RWPE1 (cell line): ENCODE results near the gene SYMPK.

ENCODE experiments used
- CTCF ChIA-PET: fragments of 350-600 bp; sonication (Branson Sonifier 250); formaldehyde crosslinking; extraction: SDS; loops from one replicate; lab custom pipeline; 2021; lab: Yijun Ruan, JAX
- POLR2A ChIA-PET: fragments of 400-600 bp; formaldehyde crosslinking; extraction: SDS; loops from one replicate; lab custom pipeline; 2020; ENCODE audit warnings: antibody characterized with exemption; ENCODE audit not compliant: low non-redundant PET; lab: Yijun Ruan, JAX
- DNase-seq: peaks from one replicate; pipeline ENCODE4 v3.0.0; 2012; ENCODE audit warnings: low spot score
- H3K27ac ChIP-seq: fragments of 450-650 bp; 2 replicates; pipeline ENCODE4 v1.5.1; 2017
- CTCF ChIP-seq: fragments of 450-650 bp; conservative IDR thresholded peaks from 2 replicates; pipeline ENCODE4 v1.5.1; 2017; ENCODE audit warnings: low read depth, mild to moderate bottlenecking

Gene SYMPK

DNA sequence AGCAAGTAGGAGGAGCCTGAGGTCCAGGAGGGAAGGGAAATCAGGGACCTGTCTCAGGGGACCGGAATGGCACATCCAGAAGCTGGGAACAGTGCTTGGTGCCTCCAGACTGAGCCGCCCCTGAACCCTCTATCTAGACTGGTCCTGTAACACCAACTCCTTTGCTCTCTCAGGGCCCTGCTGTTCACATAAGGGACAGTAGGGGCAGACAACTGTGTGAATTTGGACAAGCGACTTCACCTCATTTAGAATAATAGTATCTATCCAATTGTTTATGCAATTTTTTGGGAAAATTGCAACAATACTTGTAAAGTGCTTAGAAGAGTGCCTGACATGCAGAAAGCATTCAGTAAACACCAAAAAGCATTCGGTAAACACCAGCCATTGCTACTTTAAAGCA, 14.0 kb downstream of the SYMPK start:
- CTCF ChIA-PET = interaction anchor here (0.7 kb wide), 1 partner anchor 32 kb away, joined by 3 read pairs; no protein-coding TSS in a partner anchor
- POLR2A ChIA-PET = no interaction called here
- no peak overlapping the region for H3K27ac ChIP-seq
- DNase-seq = no peak
- peak; percentile 16; the same call in 1 of the 2 replicates for TF ChIP-seq CTCF

- no peak for TF ChIP-seq CTCF
- no peak for DNase-seq
- ChIA-PET CTCF (interaction anchor here (0.6 to 1.6 kb wide), 2 partner anchors 11 to 30 kb away, joined by 3 to 4 read pairs; no protein-coding TSS in a partner anchor), POLR2A (no interaction called here)
- H3K27ac ChIP-seq = no peak overlapping the region
Measured at GRCh38 chr19:45847663-45848062, 15.3 kb downstream of the SYMPK start.

DNA sequence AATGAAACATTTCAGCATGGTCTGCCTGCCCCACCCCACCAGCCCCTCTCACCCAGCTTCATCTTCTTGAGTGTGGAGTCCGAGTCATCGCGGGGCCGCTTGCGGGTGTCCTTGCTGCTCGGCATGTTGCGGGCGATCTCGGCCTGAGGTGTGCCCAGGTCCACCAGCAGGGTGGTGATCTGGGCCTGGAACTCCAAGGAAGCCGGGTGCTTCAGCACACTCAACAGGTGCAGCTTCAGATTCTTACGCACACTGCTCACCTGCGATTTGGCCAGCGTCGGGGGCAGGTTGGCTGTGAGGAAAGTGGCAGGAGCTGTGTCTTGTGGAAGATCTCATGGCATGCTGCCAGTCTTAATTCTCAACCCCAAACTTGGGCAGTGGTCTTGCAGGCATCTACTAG, 20.7 kb downstream of the SYMPK start:
- CTCF ChIA-PET = interaction anchor here (1.0 kb wide), 1 partner anchor 186 kb away, joined by 3 read pairs; no protein-coding TSS in a partner anchor
- POLR2A ChIA-PET = no interaction called here
- no peak for TF ChIP-seq CTCF
- H3K27ac ChIP-seq = no peak overlapping the region
- no peak for DNase-seq

- peak overlapping the region; percentile 13; the same call in 1 of the 2 replicates for H3K27ac ChIP-seq
- CTCF ChIA-PET = interaction anchor here (0.6 to 1.0 kb wide), 2 partner anchors 18 to 177 kb away, joined by 3 to 4 read pairs; no protein-coding TSS in a partner anchor
- no peak for TF ChIP-seq CTCF
- no peak for DNase-seq
- POLR2A ChIA-PET = no interaction called here
Measured at GRCh38 chr19:45834970-45835369, 28.0 kb downstream of the SYMPK start.

- ChIA-PET POLR2A (interaction anchor here (0.5 kb wide), 1 partner anchor 46 kb away, joined by 5 read pairs; the partner anchor contains the start of gene DMPK), CTCF (interaction anchor here (4.5 kb wide), 1 partner anchor 12 kb away, joined by 20 read pairs; no protein-coding TSS in a partner anchor)
- no peak overlapping the region for H3K27ac ChIP-seq
- TF ChIP-seq CTCF = no peak
- no peak for DNase-seq
Measured at GRCh38 chr19:45828945-45829344, 34.0 kb downstream of the SYMPK start.

GRCh38 chr19:45828523-45828922, 34.4 kb downstream of the SYMPK start:
- no peak for TF ChIP-seq CTCF
- H3K27ac ChIP-seq = no peak overlapping the region
- DNase-seq = no peak
- ChIA-PET POLR2A (interaction anchor here (0.5 kb wide), 1 partner anchor 46 kb away, joined by 5 read pairs; the partner anchor contains the start of gene DMPK), CTCF (interaction anchor here (4.5 kb wide), 1 partner anchor 11 kb away, joined by 20 read pairs; no protein-coding TSS in a partner anchor)
